T-helper 9 cell (primary cell): ENCODE results near the gene SCYL2.
"Not testable (repeated sequence)": the region's sequence is repeated elsewhere in the genome, so short reads cannot be mapped to it uniquely, and the experiment has no call there.

Experiments used
- DNase-seq: peaks from one replicate; pipeline ENCODE4 v3.0.0-alpha.2; 2020

SCYL2 gene

DNA sequence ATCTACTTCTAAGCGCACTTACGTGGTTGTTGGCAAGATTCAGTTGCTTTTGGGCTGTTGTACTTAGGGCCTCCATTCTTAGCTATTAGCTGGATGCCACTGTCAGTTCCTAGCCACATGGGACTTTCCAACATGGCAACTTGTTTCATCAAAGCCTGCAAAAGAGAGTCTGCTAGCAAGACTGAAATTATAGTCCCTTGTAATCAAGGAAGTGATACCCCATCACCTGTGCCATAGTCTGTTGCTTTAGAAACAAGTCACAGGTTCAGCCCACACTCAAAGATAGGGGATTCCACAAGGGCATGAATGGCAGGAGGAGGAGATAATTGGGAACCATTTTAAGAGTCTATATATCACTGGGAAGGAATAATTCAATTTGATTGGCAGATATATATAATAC lies 62.8 kb downstream of the SCYL2 start:
- no peak for DNase-seq

DNA sequence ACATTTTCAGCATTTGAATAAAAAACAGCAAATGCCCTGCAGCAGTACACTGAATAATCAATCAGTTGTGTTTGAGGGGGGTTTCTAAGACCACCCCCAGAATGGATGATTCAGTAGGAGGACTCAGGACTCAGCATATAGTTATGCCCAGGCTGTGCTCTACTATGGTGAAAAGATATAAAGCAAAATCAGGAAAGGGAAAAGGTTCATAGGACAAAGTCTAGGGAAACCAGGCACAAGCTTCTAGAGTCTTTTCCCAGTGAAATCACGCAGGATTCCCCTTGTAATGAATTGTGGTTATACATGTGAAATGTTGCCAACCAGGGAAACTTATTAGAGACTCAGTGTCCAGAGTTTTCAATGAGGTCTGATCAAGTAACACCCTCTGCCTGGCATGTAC lies 64.9 kb downstream of the SCYL2 start:
- no peak for DNase-seq

DNA sequence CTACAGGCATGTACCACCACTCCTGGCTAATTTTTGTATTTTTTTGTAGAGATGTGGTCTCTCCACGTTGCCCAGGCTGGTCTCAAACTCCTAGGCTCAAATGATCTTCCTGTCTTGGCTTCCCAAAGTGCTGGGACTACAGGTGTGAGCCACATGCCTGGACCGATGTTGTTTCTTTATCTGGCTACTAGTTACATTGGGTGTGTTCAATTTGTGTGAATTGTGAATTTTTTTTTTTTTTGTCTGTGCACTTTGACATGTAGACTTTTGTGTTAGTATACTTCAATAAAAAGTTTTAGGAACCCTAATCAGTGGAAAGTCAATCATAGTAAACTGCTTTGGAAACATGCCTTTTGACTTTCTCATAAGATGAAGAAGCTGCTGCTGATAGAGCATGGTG lies 65.9 kb downstream of the SCYL2 start:
- DNase-seq, result no peak

DNA sequence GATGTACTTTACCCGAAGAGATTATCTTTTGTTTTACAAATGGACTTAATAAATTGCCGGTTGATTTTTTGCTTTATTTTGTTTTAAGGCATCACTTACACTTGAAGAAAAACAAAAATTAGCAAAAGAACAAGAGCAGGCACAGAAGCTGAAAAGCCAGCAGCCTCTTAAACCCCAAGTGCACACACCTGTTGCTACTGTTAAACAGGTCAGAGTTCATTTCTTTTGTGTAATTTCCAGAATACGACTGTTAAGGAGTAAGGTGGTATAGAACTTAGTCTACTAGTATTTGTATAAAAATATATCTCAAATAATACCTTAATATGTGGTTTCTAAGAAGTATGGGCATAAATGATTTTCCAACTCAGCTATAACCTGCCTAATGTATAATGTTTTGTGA lies 70.3 kb downstream of the SCYL2 start:
- no peak for DNase-seq

DNA sequence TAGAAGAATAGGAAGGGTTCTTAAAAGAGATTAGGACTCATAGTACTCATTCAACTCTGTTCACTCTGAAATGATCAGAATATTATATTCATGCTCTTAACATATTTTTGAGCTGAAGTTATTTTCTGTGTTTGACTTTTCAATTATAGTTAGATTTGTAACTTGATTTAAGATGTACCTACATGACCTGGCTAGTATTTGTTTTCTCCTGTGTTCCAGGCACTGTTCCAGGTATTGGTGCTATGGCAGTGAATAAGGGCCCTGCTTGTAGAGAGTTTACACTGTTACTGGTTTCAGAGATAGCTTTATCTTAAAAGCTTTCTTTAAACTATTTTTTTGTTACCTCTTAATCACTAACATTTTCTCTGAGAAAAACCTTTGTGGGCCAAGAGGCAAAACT lies 70.8 kb downstream of the SCYL2 start:
- DNase-seq, result no peak

DNA sequence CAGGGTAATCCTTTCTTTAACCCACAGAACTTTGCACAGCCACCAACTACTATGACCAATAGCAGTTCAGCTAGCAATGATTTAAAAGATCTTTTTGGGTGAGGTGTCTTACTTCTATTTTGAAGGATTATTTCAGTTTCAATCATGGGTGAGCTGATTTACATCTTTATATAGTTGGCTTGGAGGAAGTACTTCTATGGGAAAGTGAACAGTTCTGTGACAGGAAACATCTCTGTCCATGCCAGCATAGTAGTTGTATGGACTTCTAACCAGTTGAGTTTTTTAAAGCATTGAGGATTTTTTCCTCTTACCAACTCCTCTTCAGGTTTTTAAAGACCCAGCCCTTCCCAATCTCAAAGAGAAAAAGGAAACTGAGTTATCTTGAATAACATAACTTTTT lies 72.1 kb downstream of the SCYL2 start:
- no peak for DNase-seq

DNA sequence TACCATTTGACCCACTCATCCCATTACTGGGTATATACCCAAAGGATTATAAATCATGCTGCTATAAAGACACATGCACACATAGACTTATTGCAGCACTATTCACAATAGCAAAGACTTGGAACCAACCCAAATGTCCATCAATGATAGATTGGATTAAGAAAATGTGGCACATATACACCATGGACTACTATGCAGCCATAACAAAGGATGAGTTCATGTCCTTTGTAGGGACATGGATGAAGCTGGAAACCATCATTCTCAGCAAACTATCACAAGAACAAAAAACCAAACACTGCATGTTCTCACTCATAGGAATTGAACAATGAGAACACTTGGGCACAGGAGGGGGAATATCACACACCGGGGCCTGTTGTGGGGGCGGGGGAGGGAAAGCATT lies 75.9 kb downstream of the SCYL2 start:
- DNase-seq, result not testable (repeated sequence)

DNA sequence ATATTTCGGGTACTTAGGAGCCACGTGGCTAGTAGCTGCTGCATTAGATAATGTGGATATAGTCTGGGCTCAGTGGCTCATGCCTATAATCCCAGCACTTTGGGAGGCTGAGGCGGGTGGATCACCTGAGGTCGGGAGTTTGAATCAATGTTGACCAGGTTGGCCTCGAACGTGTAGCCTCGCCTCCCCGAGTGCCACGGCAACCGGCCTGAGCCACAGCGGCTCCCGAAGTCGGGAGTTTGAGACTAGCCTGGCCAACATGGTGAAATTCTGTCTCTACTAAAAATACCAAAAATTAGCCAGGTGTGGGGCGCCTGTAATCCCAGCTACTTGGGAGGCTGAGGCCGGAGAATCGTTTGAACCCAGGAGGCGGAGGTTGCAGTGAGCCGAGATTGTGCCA lies 77.4 kb downstream of the SCYL2 start:
- DNase-seq, result not testable (repeated sequence)

DNA sequence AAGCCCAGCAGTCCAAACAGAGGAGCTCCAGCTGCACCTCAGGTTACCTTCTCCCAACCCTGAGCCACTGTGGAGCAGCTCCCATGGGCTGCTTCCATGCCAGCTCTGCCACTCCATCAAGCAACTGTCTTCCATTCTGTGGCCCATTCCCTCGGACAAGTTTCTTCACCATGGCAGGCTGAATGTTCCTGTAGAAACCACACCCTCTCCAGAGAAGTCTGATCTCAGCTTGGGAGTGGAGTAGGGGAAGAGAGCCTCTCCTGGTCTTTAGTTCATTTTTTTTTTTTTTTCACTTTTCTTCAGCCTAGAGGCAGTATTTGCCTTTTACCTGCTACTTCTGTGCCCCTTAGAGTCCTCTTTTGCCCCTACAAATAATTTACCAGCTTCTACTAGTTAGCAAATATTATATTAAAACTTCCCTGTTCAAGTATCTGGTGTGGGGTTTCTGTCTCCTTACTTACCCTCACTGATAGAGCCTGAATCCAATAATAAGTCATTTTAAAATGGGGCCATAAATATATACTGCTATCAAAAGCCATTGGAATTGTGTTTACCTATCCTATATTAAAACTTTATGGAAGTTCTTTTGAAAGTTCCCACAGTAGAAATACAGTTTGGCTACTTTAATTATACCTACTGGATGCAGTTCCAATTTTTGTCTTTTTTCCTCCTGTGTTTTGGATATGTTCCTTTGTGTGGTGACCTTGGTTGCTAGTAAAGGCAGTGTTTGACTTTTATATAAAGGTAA lies 78.2 kb downstream of the SCYL2 start:
- DNase-seq, result no peak

DNA sequence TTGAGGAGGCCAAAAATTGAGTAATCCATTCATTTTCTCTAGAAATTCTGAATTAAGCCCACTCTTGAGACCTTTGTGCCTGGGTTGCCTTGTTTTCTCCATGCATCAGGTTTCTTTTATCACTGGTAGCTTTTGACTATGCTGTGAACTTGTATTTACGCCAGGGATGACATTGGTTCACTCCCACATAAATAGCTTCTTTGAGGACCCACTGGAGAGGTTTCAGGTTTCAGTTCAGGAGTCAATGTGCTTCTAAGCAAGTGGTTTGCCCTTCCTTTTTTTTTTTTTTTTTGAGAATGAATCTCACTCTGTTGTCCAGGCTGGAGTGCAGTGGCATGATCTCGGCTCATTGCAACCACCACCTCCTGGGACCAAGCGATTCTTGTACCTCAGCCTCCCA lies 79.7 kb downstream of the SCYL2 start:
- DNase-seq, result no peak

DNA sequence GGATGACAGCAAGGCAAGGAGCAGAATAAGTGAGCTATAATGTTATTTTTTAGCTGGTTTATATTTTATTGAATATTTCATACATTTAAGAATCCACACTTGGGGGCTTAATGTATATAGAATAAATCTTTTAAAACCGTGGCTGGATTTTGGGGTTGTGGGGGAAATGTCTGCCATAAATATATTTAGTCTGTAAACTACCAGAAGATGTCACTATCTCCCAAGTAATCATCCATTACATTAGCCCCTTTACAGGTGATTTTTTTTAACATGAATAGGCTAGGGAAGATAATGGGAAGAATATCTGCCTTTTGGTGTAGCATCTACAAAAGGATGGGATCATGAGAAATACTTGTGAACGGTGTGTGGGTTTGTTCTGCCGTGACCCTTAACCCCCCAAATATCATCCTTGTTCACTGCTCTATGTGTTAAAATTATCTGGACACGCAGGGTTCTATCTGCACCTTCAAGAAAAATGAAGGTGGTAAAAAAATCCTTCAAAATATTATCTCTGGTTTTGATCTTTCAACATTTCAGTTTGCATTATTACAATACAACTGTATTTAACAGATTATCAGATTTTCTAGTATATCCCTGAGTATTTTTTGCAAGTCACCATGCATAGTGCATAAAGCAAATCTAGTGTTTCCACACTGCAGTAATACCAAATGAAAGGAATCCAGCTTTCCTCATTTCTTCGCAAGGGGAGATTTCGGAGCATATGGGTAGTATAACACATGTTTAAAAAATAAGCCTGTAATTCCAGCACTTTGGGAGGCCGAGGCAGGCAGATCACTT lies 81.9 kb downstream of the SCYL2 start:
- DNase-seq, result no peak

DNA sequence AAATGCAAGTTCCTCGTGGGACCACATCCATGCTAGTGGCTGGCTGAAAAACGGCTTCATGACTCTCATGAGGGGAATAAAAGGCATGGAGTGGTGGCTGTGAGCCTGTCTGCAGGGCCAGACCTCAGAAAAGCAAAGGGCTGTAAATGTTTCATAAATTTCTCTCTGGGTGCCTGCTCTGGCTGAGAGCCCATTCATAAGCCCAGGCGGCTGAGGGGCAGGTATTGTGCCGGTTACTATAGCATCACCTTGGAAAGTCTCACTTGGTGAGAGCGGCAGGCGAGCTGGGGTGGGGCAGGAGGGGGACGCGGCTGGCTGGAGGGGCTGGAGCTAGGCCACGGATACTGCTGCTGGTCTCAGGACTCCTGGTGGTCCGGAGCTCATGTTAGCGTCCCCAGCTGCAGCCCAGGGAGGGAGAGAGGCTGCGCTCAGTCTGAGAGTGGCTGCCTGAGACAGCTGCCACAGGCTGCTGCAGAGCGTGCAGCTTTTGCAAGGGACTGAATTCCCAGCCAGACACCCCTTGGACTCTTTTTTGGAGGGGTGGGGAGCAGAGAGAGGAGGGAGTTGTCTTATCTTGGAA lies 89.8 kb downstream of the SCYL2 start, which contains the start of gene SLC17A8:
Gene SLC17A8 (plus strand): TSS at position 431 of the 580 bp plus-strand sequence. CDS start 318 bp downstream, outside the sequence.
- no peak for DNase-seq

DNA sequence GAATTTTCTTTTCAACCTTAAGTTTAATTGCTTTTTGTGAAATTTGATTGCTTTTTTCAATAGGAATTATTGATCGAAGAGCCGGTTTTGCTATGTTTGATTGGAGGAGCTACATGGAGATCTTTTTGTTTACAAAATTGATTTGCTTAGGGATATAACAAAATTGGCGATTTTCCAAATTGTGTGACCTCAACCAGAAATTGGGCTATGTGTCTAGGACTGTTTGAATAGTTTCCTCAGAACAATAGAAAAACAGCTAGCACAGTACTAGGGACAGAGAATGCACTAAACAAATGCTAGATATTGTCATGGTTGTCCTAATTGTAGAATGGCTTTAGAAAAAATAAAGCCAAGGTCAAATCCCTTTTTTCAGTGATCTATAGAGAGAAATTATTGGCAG lies 92.3 kb downstream of the SCYL2 start:
- no peak for DNase-seq

DNA sequence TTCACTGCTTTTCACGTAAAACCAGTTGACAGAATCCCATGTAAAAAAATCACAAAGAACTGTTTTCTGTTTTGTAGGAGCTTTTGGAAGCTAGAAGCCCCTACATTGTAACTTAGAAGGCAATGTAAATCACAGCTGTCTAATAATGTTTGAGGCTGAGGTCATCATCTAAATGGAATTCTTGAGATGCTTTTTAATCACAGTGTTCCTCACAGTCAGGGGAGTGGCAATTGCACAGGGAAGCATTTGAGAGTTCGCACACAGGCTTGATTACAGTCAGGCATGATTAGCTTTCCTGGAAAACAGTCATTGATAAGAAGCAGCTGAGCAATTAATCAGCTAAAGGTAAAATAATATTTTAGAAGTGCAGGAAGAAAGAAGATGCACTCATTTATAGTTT lies 92.8 kb downstream of the SCYL2 start:
- no peak for DNase-seq

DNA sequence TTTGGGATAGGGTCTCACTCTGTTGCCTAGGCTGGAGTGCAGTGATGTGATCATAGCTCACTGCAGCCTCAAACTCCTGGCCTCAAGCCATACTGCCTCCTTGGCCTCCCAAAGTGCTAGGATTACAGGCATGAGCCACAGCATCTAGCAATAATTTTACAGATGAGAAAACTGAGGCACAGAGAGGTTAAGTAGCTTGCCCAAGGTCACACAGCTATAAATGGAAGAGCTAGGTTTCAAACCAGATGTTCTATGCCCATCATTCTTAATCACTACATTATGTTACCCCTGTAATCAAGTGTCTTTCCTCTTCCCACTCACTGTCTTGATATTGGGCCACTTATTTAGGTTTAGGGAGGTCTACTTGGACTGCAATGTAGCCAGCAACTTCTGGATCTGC lies 93.5 kb downstream of the SCYL2 start:
- no peak for DNase-seq

DNA sequence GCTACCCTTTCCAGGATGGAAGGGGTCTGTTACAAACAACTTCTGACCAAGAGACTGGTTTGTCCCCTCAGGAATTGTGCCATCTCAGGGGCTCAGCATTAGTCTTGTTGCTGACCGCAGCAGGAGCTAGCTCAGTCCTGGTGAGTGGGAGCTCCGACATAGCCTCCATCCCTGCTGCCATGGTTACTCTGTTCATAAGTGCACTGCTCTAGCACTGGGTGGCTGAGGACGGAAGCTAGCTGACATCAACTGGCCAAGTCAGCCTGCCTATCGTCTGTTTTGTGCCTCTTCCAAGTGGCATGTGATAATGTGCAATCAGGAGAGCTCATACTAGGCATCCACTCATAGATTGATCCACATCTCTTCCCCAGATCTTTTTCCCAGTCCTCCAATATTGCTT lies 97.3 kb downstream of the SCYL2 start:
- DNase-seq, result no peak

DNA sequence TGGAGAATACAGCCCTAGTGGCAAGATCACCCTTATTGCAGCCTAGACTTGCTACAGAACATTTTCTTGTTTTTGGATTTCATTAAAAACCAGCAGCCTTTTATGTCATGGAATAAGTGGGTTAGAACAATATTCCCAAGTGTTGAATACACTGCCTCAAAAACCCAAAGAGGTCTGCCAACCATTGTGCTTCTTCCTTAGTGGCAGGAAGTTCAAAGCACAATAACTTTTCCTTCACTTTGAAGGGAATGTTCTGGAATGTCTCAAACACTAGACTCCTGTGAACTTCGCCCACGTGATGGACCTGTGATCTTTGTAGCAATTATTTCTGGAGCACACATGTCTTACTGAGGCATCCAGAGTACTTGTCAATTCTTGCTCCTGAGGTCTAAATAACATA lies 98.4 kb downstream of the SCYL2 start:
- DNase-seq, result no peak

DNA sequence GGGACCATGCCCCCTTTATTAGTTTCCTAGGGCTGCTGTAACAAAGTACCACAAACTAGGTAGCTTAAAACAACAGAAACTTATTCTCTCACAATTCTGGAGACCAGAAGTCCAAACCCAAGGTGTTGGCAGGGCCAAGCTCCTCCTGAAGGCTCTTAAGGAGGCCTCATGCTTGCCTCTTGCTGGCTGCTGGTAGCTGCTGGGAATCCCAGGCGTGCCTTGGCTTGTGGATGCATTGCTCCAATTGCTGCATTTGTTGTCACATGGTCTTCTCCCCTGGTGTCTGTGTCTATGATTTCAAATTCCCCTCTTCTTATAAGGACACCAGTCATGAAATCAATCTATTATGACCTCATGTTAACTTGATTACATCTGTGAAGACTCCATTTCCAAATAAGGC lies 101.1 kb downstream of the SCYL2 start:
- no peak for DNase-seq

DNA sequence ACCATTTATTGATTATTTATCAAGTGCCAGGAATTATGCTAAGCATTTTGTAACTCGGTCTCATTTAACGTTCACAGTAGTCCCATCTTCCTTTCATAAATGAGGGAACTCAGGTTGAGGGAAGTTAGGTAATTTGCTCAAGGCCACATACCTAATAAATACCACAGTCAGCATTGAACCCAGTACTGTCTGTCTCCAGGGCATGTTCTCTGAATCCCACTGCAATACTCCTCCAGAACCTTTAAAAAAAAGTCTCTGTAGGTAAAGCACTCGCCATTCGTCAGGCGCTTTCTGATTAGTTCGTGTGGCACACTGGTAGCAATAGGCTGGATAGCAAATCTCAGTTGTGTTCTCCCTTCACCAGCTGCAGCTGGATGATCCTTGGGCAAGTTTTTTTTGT lies 104.2 kb downstream of the SCYL2 start:
- no peak for DNase-seq

DNA sequence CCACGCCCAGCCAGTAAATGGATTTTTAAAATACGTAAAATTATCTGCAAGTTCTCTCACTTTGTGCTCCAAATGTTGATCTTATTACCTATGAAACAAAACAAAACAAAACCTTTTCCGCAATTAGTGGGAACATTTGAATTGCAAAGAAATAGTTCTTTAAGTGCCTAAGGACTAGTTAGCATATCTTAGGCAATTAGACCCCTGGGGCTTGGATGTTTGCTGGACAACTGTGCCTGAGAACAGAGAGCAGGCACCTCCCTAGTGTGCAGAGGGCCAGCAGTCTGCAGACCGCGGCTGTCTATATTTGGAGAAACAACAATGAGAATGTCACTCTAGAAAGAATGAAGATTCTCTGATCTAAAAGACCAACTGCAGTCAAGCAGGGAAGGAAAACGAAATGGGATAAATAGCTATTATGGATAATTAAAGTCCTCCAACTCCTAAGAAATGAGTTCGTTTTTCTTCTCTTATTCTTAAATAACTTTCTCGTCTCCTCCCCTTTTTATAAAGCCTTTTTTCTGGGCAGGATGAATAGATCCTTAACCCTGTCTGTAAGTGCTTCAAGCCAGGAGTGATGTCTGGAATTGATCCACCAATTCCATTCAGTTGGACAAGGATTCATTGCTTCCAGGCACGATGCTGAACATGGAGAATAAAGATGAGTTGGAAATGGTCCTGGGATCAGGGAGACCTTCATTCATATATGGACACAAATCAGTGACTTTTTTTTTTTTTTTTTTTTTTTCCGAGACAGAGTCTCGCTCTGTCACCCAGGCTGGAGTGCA lies 106.1 kb downstream of the SCYL2 start:
- no peak for DNase-seq

DNA sequence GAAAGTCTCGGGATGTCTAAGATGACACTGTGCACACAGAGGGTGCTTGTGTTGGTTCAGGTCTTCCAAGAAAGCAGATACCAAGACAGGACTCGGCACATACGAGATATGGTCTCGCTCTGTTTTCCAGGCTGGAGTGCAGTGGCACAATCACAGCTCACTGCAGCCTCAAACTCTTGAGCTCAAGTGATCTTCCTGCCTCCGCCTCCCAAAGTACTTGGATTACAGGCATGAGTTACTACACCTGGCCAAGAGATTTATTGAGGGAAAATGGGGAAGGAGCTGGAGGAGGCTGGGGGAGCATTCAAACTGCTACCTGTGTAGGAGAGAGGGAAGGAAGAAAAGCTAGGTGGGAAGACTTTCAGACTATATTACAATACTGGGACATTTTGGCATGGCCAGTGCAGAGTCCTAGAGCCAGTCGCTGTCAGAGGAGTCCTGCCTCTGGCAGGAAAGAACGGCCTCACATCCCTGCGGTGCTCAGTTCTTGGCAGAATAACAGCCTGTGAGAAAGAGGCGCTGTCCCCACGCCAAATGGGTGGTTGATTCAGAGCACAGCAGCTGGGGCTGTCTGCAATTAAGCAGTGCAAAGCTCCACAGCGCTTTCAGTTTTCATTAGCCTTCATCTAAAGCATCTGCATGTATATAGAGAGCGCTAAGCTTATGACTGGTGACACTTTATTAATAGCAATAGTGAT lies 108.2 kb downstream of the SCYL2 start:
- DNase-seq, result no peak

DNA sequence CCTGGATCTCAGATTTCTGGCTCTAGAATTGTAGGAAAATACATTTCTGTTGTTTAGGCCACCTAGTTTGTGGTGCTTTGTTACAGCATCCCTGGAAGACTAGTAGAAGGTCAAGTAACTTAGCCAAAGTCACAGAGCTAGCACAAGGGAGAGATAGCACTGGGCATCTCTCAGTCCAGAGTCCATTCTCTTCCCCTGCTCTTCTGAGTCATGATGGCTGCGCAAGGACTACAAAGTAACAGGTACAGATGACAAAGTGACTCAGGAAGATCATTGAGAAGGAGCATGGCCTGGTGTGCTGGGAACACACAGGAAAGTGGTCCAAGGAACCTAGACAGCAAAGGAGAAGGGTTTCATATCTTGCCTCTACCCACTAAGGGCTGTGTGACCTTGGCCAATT lies 109.2 kb downstream of the SCYL2 start:
- DNase-seq, result no peak

DNA sequence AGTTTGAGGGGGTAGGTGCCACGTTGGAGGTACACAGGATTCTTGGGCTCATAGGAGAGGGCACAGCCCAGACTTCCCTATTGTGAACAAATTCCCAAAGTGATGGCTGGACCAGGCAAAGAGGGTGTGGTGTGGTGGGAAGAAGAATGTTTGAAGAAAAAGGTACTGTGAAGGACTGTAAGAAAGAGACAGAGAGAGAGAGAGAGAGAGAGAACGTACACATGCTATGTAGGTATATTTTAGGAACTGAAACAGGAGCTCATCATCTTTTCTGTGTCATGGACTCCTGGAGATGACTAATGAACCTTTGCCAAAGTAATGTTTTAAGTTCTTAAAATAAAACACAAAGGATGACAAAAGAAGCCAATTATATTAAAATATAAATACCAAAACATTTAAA lies 114.4 kb downstream of the SCYL2 start:
- no peak for DNase-seq
